Fibroblast of skin of back (primary cell): ENCODE data around the gene TSPAN32.
"Not testable (repeated sequence)": the region's sequence is repeated elsewhere in the genome, so short reads cannot be mapped to it uniquely, and the experiment has no call there.

ENCODE experiments used
- DNase-seq: peaks from one replicate; pipeline ENCODE4 v3.0.0-alpha.2; 2013

Gene TSPAN32

GRCh38 chr11:2316169-2316962 is 14.6 kb downstream of the TSPAN32 start:
- DNase-seq: no peak

GRCh38 chr11:2316963-2317244 is 15.1 kb downstream of the TSPAN32 start:
- DNase-seq: no peak

- no peak for DNase-seq
These were observed 15.7 kb downstream of the TSPAN32 start for GRCh38 chr11:2317354-2318050.

GRCh38 chr11:2318123-2318522 is 16.3 kb downstream of the TSPAN32 start:
- DNase-seq: no peak

- DNase-seq: no peak
These were observed 16.9 kb downstream of the TSPAN32 start for GRCh38 chr11:2318707-2319106.

- no peak for DNase-seq
These were observed 18.1 kb downstream of the TSPAN32 start for GRCh38 chr11:2319791-2320472.

- no peak for DNase-seq
These were observed 18.9 kb downstream of the TSPAN32 start for GRCh38 chr11:2320568-2321310.

- no peak for DNase-seq
These were observed 19.5 kb downstream of the TSPAN32 start for GRCh38 chr11:2321311-2321683.

- DNase-seq: no peak
These were observed 23.3 kb downstream of the TSPAN32 start for GRCh38 chr11:2325123-2325522.

- peak; percentile 33 for DNase-seq
These were observed 23.9 kb downstream of the TSPAN32 start for GRCh38 chr11:2325719-2326118.

- no peak for DNase-seq
These were observed 25.2 kb downstream of the TSPAN32 start for GRCh38 chr11:2327032-2327431.

GRCh38 chr11:2328021-2328420 is 26.2 kb downstream of the TSPAN32 start:
- no peak for DNase-seq

- no peak for DNase-seq
These were observed 27.0 kb downstream of the TSPAN32 start for GRCh38 chr11:2328656-2329354.

GRCh38 chr11:2329551-2329950 is 27.7 kb downstream of the TSPAN32 start:
- no peak for DNase-seq

- DNase-seq: no peak
These were observed 28.9 kb downstream of the TSPAN32 start for GRCh38 chr11:2330696-2331095.

- DNase-seq: no peak
These were observed 29.6 kb downstream of the TSPAN32 start for GRCh38 chr11:2331404-2331803.

GRCh38 chr11:2332569-2332968 is 30.8 kb downstream of the TSPAN32 start:
- not testable (repeated sequence) for DNase-seq

GRCh38 chr11:2333486-2334205 is 31.8 kb downstream of the TSPAN32 start:
- DNase-seq: not testable (repeated sequence)

- DNase-seq: not testable (repeated sequence)
These were observed 33.5 kb downstream of the TSPAN32 start for GRCh38 chr11:2335286-2335685.

- DNase-seq: not testable (repeated sequence)
These were observed 36.9 kb downstream of the TSPAN32 start for GRCh38 chr11:2338760-2339159.

- DNase-seq: no peak
These were observed 40.7 kb downstream of the TSPAN32 start for GRCh38 chr11:2342557-2342956.

- DNase-seq: no peak
These were observed 41.2 kb downstream of the TSPAN32 start for GRCh38 chr11:2342981-2343380.
